Lower leg skin (tissue), 3 donors: ENCODE measurements around the gene FAM227B.

Experiments used
- POLR2A ChIP-seq, 2 donors: fragments of 450-650 bp; IDR thresholded peaks; one replicate each; pipeline ENCODE4 v1.6.1; 2016 to 2017; ENCODE audit warnings: antibody characterized with exemption in 2 of 2, mild to moderate bottlenecking in 1 of 2, moderate library complexity in 1 of 2
- TF ChIP-seq, protein P1 (sequence below), 3 donors: fragments of 450-650 bp; IDR thresholded peaks; one replicate each; pipeline ENCODE4 v1.5.1; 2016; ENCODE audit warnings: antibody characterized with exemption in 3 of 3, mild to moderate bottlenecking in 3 of 3, moderate library complexity in 2 of 3

DNA sequence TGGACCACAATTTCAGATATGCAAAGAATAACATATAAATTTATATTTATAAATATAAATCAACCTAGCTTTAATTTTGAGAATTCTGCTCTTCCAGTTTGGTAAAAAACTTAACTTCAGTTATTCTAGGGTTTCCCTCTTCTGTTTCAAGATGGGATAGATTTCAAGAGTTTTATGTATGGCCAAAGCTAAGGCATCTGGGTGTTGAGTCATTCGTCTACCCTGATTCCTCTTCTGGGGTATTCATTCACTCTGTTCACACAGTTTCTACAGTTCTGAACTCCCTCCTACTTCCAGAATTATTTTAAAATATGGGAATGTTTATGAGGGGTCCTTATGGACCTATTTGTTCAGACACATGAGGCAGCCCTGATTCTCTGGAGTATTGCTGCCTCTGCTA lies 201.8 kb downstream of the FAM227B start:
- TF ChIP-seq, protein P1, sequence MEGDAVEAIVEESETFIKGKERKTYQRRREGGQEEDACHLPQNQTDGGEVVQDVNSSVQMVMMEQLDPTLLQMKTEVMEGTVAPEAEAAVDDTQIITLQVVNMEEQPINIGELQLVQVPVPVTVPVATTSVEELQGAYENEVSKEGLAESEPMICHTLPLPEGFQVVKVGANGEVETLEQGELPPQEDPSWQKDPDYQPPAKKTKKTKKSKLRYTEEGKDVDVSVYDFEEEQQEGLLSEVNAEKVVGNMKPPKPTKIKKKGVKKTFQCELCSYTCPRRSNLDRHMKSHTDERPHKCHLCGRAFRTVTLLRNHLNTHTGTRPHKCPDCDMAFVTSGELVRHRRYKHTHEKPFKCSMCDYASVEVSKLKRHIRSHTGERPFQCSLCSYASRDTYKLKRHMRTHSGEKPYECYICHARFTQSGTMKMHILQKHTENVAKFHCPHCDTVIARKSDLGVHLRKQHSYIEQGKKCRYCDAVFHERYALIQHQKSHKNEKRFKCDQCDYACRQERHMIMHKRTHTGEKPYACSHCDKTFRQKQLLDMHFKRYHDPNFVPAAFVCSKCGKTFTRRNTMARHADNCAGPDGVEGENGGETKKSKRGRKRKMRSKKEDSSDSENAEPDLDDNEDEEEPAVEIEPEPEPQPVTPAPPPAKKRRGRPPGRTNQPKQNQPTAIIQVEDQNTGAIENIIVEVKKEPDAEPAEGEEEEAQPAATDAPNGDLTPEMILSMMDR (IDR thresholded peaks at IDR 0.05) = no peak
- no peak for TF ChIP-seq POLR2A (IDR thresholded peaks at IDR 0.05)
